Right lung (tissue), 5 donors: ENCODE measurements around the gene PPP1R3C. TPM values are rescaled to one million over a fixed set of nuclear protein-coding genes. Genes with fewer than 3 reads are reported as not detected.

Experiments used
- polyA plus RNA-seq, 5 donors: library from polyadenylated mRNA; unstranded; fragments of 120-200 nt; gene quantifications; one replicate each; pipeline versions ENCODE4 v1.2.1 to v1.2.3, GENCODE V29; 2013; ENCODE audit warnings: inconsistent platforms in 1 of 5, low replicate concordance in 1 of 5; ENCODE audit not compliant: insufficient read length in 5 of 5, insufficient read depth in 1 of 5

Gene PPP1R3C
- polyA plus RNA-seq, 5 donors: 201 to 225 (median 214) TPM

Other genes with a start within 250 kb of the PPP1R3C start
- gene HECTD2, start 222.7 kb downstream of the PPP1R3C start, polyA plus RNA-seq: 10 to 100 TPM; 57.1 to 97.9 (median 83.7) TPM
- 10 to 100 TPM; 40.8 to 66.7 (median 60.9) TPM for gene TNKS2, start 165.4 kb upstream of the PPP1R3C start, polyA plus RNA-seq